Neural cell (in vitro differentiated cells): ENCODE data around the gene RESF1. TPM values are rescaled to one million over a fixed set of nuclear protein-coding genes. Genes with fewer than 3 reads are reported as not detected.

Experiments
- H2AFZ ChIP-seq: fragments of 200-600, 300-800 bp; sonication (generic), shearing (Covaris generic); 2 replicates; pipeline ENCODE4 v1.6.0; 2014; ENCODE audit warnings: low read depth, mild to moderate bottlenecking, antibody characterized with exemption, low read length, moderate library complexity
- H3F3A ChIP-seq: fragments of 200-600 bp; shearing (Covaris generic); 2 replicates; pipeline ENCODE4 v1.6.1; 2016; ENCODE audit warnings: mild to moderate bottlenecking, moderate library complexity, mixed read lengths, antibody characterized with exemption, low read length; ENCODE audit not compliant: insufficient read depth, poor library complexity, severe bottlenecking
- H3K27ac ChIP-seq: fragments of 200-600, 300-800 bp; sonication (generic), shearing (Covaris generic); 2 replicates; pipeline ENCODE4 v1.5.1; 2014; ENCODE audit warnings: mild to moderate bottlenecking, low read length, moderate library complexity
- H3K27me3 ChIP-seq: fragments of 300-800, 200-600 bp; sonication (generic), shearing (Covaris generic); 2 replicates; pipeline ENCODE4 v1.6.0; 2014; ENCODE audit warnings: mild to moderate bottlenecking, low read depth, low read length, moderate library complexity; ENCODE audit not compliant: insufficient read depth
- H3K36me3 ChIP-seq: fragments of 300-800, 200-600 bp; sonication (generic), shearing (Covaris generic); 2 replicates; pipeline ENCODE4 v1.5.1; 2014; ENCODE audit warnings: mild to moderate bottlenecking, antibody characterized with exemption, low read length, moderate library complexity; ENCODE audit not compliant: insufficient read depth
- H3K4me2 ChIP-seq: fragments of 300-800, 200-600 bp; sonication (generic), shearing (Covaris generic); 2 replicates; pipeline ENCODE4 v1.6.0; 2014; ENCODE audit warnings: mild to moderate bottlenecking, low read length
- H3K4me3 ChIP-seq: fragments of 300-800, 200-600 bp; sonication (generic), shearing (Covaris generic); 2 replicates; pipeline ENCODE4 v1.5.1; 2014; ENCODE audit warnings: mild to moderate bottlenecking, low read length, moderate library complexity
- H3K79me2 ChIP-seq: fragments of 200-600 bp; shearing (Covaris generic); replicated peaks from 2 replicates; pipeline ENCODE4 v1.6.0; 2014; ENCODE audit warnings: mild to moderate bottlenecking, low read length, moderate library complexity; ENCODE audit not compliant: insufficient read depth
- H3K9ac ChIP-seq: fragments of 300-800, 200-600 bp; sonication (generic), shearing (Covaris generic); 2 replicates; pipeline ENCODE4 v1.6.1; 2016; ENCODE audit warnings: mild to moderate bottlenecking, low read length, mixed read lengths
- H3K9me2 ChIP-seq: fragments of 200-600 bp; shearing (Covaris generic); 2 replicates; pipeline ENCODE4 v1.6.1; 2016; ENCODE audit warnings: mild to moderate bottlenecking, low read length, mixed read lengths; ENCODE audit not compliant: insufficient read depth
- H3K9me3 ChIP-seq: fragments of 200-600, 300-800 bp; sonication (generic), shearing (Covaris generic); 2 replicates; pipeline ENCODE4 v1.6.1; 2016; ENCODE audit warnings: mild to moderate bottlenecking, mixed run types, low read length, moderate library complexity, mixed read lengths
- H4K20me1 ChIP-seq: fragments of 200-600 bp; shearing (Covaris generic); 2 replicates; pipeline ENCODE4 v1.6.1; 2016; ENCODE audit warnings: mild to moderate bottlenecking, mixed run types; ENCODE audit not compliant: insufficient read depth
- CTCF ChIP-seq: fragments of 450-650 bp; IDR thresholded peaks from 2 replicates; pipeline ENCODE4 v1.5.1; 2014; ENCODE audit warnings: antibody characterized with exemption, mild to moderate bottlenecking, moderate library complexity; ENCODE audit not compliant: poor library complexity, severe bottlenecking
- EP300 ChIP-seq: fragments of 450-650 bp; conservative IDR thresholded peaks from 2 replicates; pipeline ENCODE4 v1.6.1; 2014; ENCODE audit warnings: antibody characterized with exemption, mild to moderate bottlenecking, moderate library complexity; ENCODE audit not compliant: poor library complexity, severe bottlenecking
- EZH2 ChIP-seq: fragments of 200-600, 300-800 bp; shearing (Covaris generic), sonication (generic); IDR thresholded peaks from 2 replicates; pipeline ENCODE4 v1.6.1; 2014; ENCODE audit warnings: antibody characterized with exemption, low read length, borderline replicate concordance, mild to moderate bottlenecking; ENCODE audit not compliant: insufficient read depth, poor library complexity, severe bottlenecking
- MXI1 ChIP-seq: fragments of 450-650 bp; conservative IDR thresholded peaks from 2 replicates; pipeline ENCODE4 v1.6.1; 2014; ENCODE audit warnings: antibody characterized with exemption, mild to moderate bottlenecking; ENCODE audit not compliant: poor library complexity, severe bottlenecking
- POLR2AphosphoS5 ChIP-seq: IDR thresholded peaks from 2 replicates; pipeline ENCODE4 v1.6.1; 2012
- RAD21 ChIP-seq: fragments of 450-650 bp; conservative IDR thresholded peaks from 2 replicates; pipeline ENCODE4 v1.6.1; 2014; ENCODE audit warnings: antibody characterized with exemption, mild to moderate bottlenecking, moderate library complexity
- SMC3 ChIP-seq: fragments of 450-650 bp; conservative IDR thresholded peaks from 2 replicates; pipeline ENCODE4 v1.6.1; 2014; ENCODE audit warnings: antibody characterized with exemption, mild to moderate bottlenecking, moderate library complexity; ENCODE audit not compliant: poor library complexity
- TAF1 ChIP-seq: IDR thresholded peaks from 2 replicates; pipeline ENCODE4 v1.6.1; 2012; ENCODE audit warnings: low read depth
- polyA plus RNA-seq: library from polyadenylated mRNA; depleted of rRNA; stranded (reverse); fragments of >200 nt; gene quantifications from 2 replicates; pipeline ENCODE4 v1.2.3, GENCODE V29; 2014
- TF ChIP-seq, protein P1 (sequence below): IDR thresholded peaks from 2 replicates; pipeline ENCODE4 v1.6.1; 2012; ENCODE audit warnings: borderline replicate concordance

RESF1 gene
- polyA plus RNA-seq, 1 donor from 2014 or later = 37.0 TPM

DNA sequence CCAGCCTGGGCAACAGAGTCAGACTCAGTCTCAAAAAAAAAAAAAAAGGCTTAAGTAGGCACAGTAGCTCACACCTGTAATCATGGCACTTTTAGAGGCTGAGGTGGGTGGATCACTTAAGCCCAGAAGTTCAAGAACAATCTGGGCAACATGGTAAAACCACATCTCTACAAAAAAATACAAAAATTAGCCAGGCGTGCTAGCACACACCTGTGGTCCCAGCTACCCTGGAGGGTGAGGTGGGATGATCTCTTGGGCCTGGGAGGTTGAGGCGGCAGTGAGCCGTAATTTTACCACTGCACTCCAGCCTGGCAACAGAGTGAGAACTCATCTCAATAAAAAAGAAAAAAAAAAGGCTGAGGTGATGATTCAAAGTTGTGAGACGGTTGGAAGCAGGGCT is 9.1 kb upstream of the RESF1 start:
- H3K9me2 ChIP-seq = no peaks in the 10 kb centered on the region
- H3F3A ChIP-seq = no peaks in the 10 kb centered on the region
- no peak overlapping the region for H3K27ac ChIP-seq
- H3K4me3 ChIP-seq = no peak overlapping the region
- no peaks in the 10 kb centered on the region for H4K20me1 ChIP-seq
- TF ChIP-seq EZH2 = no peak
- TF ChIP-seq CTCF = no peak
- TF ChIP-seq MXI1 = no peak
- TF ChIP-seq, protein P1, sequence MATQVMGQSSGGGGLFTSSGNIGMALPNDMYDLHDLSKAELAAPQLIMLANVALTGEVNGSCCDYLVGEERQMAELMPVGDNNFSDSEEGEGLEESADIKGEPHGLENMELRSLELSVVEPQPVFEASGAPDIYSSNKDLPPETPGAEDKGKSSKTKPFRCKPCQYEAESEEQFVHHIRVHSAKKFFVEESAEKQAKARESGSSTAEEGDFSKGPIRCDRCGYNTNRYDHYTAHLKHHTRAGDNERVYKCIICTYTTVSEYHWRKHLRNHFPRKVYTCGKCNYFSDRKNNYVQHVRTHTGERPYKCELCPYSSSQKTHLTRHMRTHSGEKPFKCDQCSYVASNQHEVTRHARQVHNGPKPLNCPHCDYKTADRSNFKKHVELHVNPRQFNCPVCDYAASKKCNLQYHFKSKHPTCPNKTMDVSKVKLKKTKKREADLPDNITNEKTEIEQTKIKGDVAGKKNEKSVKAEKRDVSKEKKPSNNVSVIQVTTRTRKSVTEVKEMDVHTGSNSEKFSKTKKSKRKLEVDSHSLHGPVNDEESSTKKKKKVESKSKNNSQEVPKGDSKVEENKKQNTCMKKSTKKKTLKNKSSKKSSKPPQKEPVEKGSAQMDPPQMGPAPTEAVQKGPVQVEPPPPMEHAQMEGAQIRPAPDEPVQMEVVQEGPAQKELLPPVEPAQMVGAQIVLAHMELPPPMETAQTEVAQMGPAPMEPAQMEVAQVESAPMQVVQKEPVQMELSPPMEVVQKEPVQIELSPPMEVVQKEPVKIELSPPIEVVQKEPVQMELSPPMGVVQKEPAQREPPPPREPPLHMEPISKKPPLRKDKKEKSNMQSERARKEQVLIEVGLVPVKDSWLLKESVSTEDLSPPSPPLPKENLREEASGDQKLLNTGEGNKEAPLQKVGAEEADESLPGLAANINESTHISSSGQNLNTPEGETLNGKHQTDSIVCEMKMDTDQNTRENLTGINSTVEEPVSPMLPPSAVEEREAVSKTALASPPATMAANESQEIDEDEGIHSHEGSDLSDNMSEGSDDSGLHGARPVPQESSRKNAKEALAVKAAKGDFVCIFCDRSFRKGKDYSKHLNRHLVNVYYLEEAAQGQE = no peak
- TF ChIP-seq TAF1 = no peak
- no peak for TF ChIP-seq POLR2AphosphoS5
- no peak for TF ChIP-seq EP300
- no peak for TF ChIP-seq RAD21
- no peak for TF ChIP-seq SMC3
- H3K9me3 ChIP-seq = no peaks in the 10 kb centered on the region
- H3K4me2 ChIP-seq = no peak overlapping the region
- H3K9ac ChIP-seq = no peak overlapping the region
- no peaks in the 10 kb centered on the region for H3K36me3 ChIP-seq
- H3K27me3 ChIP-seq = no peaks in the 10 kb centered on the region
- no peak overlapping the region for H2AFZ ChIP-seq
- no peaks in the 10 kb centered on the region for H3K79me2 ChIP-seq

GRCh38 chr12:31950492-31950891 is 8.7 kb upstream of the RESF1 start:
- Histone ChIP-seq H3K36me3 (no peaks in the 10 kb centered on the region), H3K79me2 (no peaks in the 10 kb centered on the region), H3K4me3 (no peak overlapping the region), H3K27ac (no peak overlapping the region), H3K27me3 (no peaks in the 10 kb centered on the region), H4K20me1 (no peaks in the 10 kb centered on the region), H3K9ac (no peak overlapping the region), H3F3A (no peaks in the 10 kb centered on the region), H3K9me3 (no peaks in the 10 kb centered on the region), H3K4me2 (no peak overlapping the region), H2AFZ (no peak overlapping the region), H3K9me2 (no peaks in the 10 kb centered on the region)
- no peak for TF ChIP-seq SMC3

GRCh38 chr12:31951008-31951407 is 8.2 kb upstream of the RESF1 start:
- H3K9me2 ChIP-seq = no peaks in the 10 kb centered on the region
- no peaks in the 10 kb centered on the region for H3K79me2 ChIP-seq
- TF ChIP-seq TAF1 (no peak), EZH2 (no peak), RAD21 (no peak), EP300 (no peak), POLR2AphosphoS5 (no peak), MXI1 (no peak), CTCF (no peak), SMC3 (no peak)
- TF ChIP-seq, protein P1 = no peak
- H3K9ac ChIP-seq = no peak overlapping the region
- H2AFZ ChIP-seq = no peak overlapping the region
- no peaks in the 10 kb centered on the region for H3F3A ChIP-seq
- no peaks in the 10 kb centered on the region for H3K36me3 ChIP-seq
- H3K27me3 ChIP-seq = no peaks in the 10 kb centered on the region
- no peaks in the 10 kb centered on the region for H4K20me1 ChIP-seq
- H3K9me3 ChIP-seq = no peaks in the 10 kb centered on the region
- H3K4me3 ChIP-seq = no peak overlapping the region
- H3K4me2 ChIP-seq = no peak overlapping the region
- H3K27ac ChIP-seq = no peak overlapping the region
